HCT116 (cell line): ENCODE results near the gene CLASP2. TPM values are rescaled to one million over a fixed set of nuclear protein-coding genes. Genes with fewer than 3 reads are reported as not detected.

Experiments used
- ATAC-seq: fragments of 200-7000 bp; cut with Tn5 transposase; 2 replicates; pipeline ENCODE4 v1.9.1; 2020; ENCODE audit warnings: mild to moderate bottlenecking, moderate library complexity
- BruUV-seq: library from RNA; stranded (reverse); fragments of 400-500 nt; replicated peaks from 2 replicates; lab custom pipeline; 2021; lab: Mats Ljungman, UMichigan
- CTCF ChIA-PET: fragments of 300-600 bp; sonication (Branson Sonifier 250); formaldehyde crosslinking; loops from one replicate; lab custom pipeline; 2021; ENCODE audit warnings: antibody characterized with exemption; lab: Charles Lee
- POLR2A ChIA-PET: fragments of 300-600, 350-600 bp; sonication (Branson Sonifier 250); formaldehyde crosslinking; loops from one replicate; lab custom pipeline; 2021; ENCODE audit warnings: antibody characterized with exemption; lab: Charles Lee
- RAD21 ChIA-PET, 2 experiments: fragments of 300-600 bp; sonication (Branson Sonifier 250); formaldehyde crosslinking; loops; one replicate each; lab custom pipeline; 2023; ENCODE audit warnings: low total read pairs in 2 of 2; ENCODE audit not compliant: uncharacterized antibody in 2 of 2, unreplicated experiment in 2 of 2, low non-redundant PET in 1 of 2; lab: Charles Lee
- DNase-seq: peaks from one replicate; pipeline ENCODE4 v3.0.0-alpha.2; 2010; ENCODE audit warnings: low read depth, low spot score
- H2AFZ ChIP-seq: fragments of 200-600 bp; shearing (Covaris generic), sonication (generic); 2 replicates; pipeline ENCODE4 v1.6.1; 2017; ENCODE audit warnings: low read depth, mixed run types, mixed read lengths, antibody characterized with exemption, low read length; ENCODE audit not compliant: poor library complexity, severe bottlenecking
- H3K27ac ChIP-seq: 2 replicates; pipeline ENCODE4 v1.5.1; 2012; ENCODE audit warnings: low read depth, low read length
- H3K27me3 ChIP-seq: fragments of 200-600 bp; sonication (generic); 2 replicates; pipeline ENCODE4 v1.6.1; 2016; ENCODE audit warnings: mixed run types, low read length, mixed read lengths; ENCODE audit not compliant: insufficient read depth
- H3K36me3 ChIP-seq, 2 experiments: fragments of 200-500 bp in 1 of 2; fragments of 200-600 bp in 1 of 2; sonication (Bioruptor generic) in 1 of 2; sonication (generic) in 1 of 2; 2 replicates each; pipeline versions ENCODE4 v1.5.1 to v1.6.1; 2014 to 2016; ENCODE audit warnings: low read length in 2 of 2, inconsistent platforms in 1 of 2, mixed read lengths in 1 of 2, mixed run types in 1 of 2; ENCODE audit not compliant: insufficient read depth in 2 of 2, control insufficient read depth in 1 of 2
- H3K4me1 ChIP-seq, 2 experiments: fragments of 200-600 bp in 1 of 2; sonication (generic) in 1 of 2; 2 replicates each; pipeline versions ENCODE4 v1.5.1 to v1.6.1; 2012 to 2017; ENCODE audit warnings: low read length in 2 of 2, inconsistent platforms in 1 of 2, mild to moderate bottlenecking in 1 of 2, mixed read lengths in 1 of 2, mixed run types in 1 of 2, moderate library complexity in 1 of 2; ENCODE audit not compliant: insufficient read depth in 2 of 2, control insufficient read depth in 1 of 2
- H3K4me2 ChIP-seq: fragments of 200-600 bp; sonication (generic); 2 replicates; pipeline ENCODE4 v1.6.1; 2017; ENCODE audit warnings: mixed run types, low read length, mixed read lengths
- H3K4me3 ChIP-seq, 2 experiments: fragments of 200-600 bp in 1 of 2; sonication (generic) in 1 of 2; replicated peaks in 1 of 2; 2 replicates each; pipeline ENCODE4 v1.5.1; 2011 to 2016; ENCODE audit warnings: low read length in 2 of 2, control low read depth in 1 of 2, low read depth in 1 of 2, mild to moderate bottlenecking in 1 of 2, mixed read lengths in 1 of 2, mixed run types in 1 of 2
- H3K79me2 ChIP-seq: fragments of 200-600 bp; sonication (generic); 2 replicates; pipeline ENCODE4 v1.6.1; 2017; ENCODE audit warnings: mild to moderate bottlenecking, mixed run types, low read length, moderate library complexity, mixed read lengths; ENCODE audit not compliant: insufficient read depth
- H3K9ac ChIP-seq: fragments of 200-600 bp; sonication (generic); 2 replicates; pipeline ENCODE4 v1.6.1; 2016; ENCODE audit warnings: low read length, mixed read lengths
- H3K9me2 ChIP-seq: fragments of 200-600 bp; sonication (generic), shearing (Covaris generic); 2 replicates; pipeline ENCODE4 v1.6.1; 2017; ENCODE audit warnings: mixed run types, mild to moderate bottlenecking, moderate library complexity; ENCODE audit not compliant: insufficient read depth
- H3K9me3 ChIP-seq, 2 experiments: fragments of 200-500 bp in 1 of 2; fragments of 200-600 bp in 1 of 2; sonication (Bioruptor generic) in 1 of 2; sonication (generic) in 1 of 2; 2 replicates each; pipeline ENCODE4 v1.6.1; 2014 to 2017; ENCODE audit warnings: low read length in 2 of 2, mixed read lengths in 2 of 2, inconsistent platforms in 1 of 2, low read depth in 1 of 2, mild to moderate bottlenecking in 1 of 2, mixed run types in 1 of 2, moderate library complexity in 1 of 2; ENCODE audit not compliant: control insufficient read depth in 1 of 2, insufficient read depth in 1 of 2
- H4K20me1 ChIP-seq: fragments of 200-600 bp; sonication (generic), shearing (Covaris generic); 2 replicates; pipeline ENCODE4 v1.6.1; 2017; ENCODE audit warnings: mixed run types, mild to moderate bottlenecking, moderate library complexity; ENCODE audit not compliant: insufficient read depth
- ELF1 ChIP-seq: IDR thresholded peaks from 2 replicates; pipeline ENCODE4 v1.6.1; 2012; ENCODE audit warnings: low read depth, borderline replicate concordance
- EZH2 ChIP-seq: fragments of 200-600 bp; sonication (generic); IDR thresholded peaks from 2 replicates; pipeline ENCODE4 v1.6.1; 2017; ENCODE audit warnings: antibody characterized with exemption, mixed run types
- EZH2phosphoT487 ChIP-seq: fragments of 200-600 bp; IDR thresholded peaks from 2 replicates; pipeline ENCODE4 v1.6.1; 2018; ENCODE audit warnings: antibody characterized with exemption, borderline replicate concordance
- JUND ChIP-seq: IDR thresholded peaks from 2 replicates; pipeline ENCODE4 v1.6.1; 2012
- REST ChIP-seq: IDR thresholded peaks from 2 replicates; pipeline ENCODE4 v1.6.1; 2012; ENCODE audit warnings: low read depth
- SP1 ChIP-seq: IDR thresholded peaks from 2 replicates; pipeline ENCODE4 v1.6.1; 2012; ENCODE audit warnings: low read depth
- SRF ChIP-seq: IDR thresholded peaks from 2 replicates; pipeline ENCODE4 v1.6.1; 2012; ENCODE audit warnings: low read depth
- ZNF274 ChIP-seq: fragments of 200-500 bp; sonication (Bioruptor generic); IDR thresholded peaks from 2 replicates; pipeline ENCODE4 v1.6.1; 2014; ENCODE audit warnings: mild to moderate bottlenecking, low read depth, low read length, inconsistent platforms
- intact Hi-C: fragments of 100-400 bp; cut with micrococcal nuclease; formaldehyde crosslinking; loops from 2 replicates; pipeline ENCODE4 v1.10.0; 2022
- total RNA-seq: library from RNA; stranded (reverse); gene quantifications from one replicate; pipeline ENCODE4 v1.2.1, GENCODE V29; 2021; ENCODE audit not compliant: unreplicated experiment

CLASP2 gene
- total RNA-seq, 1 experiment from 2014 or later, result 36.3 TPM

GRCh38 chr3:33581666-33582065 lies 136.4 kb downstream of the CLASP2 start:
- Histone ChIP-seq H3K79me2 (no peaks in the 10 kb centered on the region), H3K27me3 (no peaks in the 10 kb centered on the region), H3K27ac (no peak overlapping the region), H3K4me3 (no peak overlapping the region), H3K9me3 (no peaks in the 10 kb centered on the region), H3K9ac (no peak overlapping the region), H4K20me1 (no peaks in the 10 kb centered on the region), H3K4me1 (peaks cover 8% of the 10 kb centered on the region in 2 experiments), H3K9me2 (no peaks in the 10 kb centered on the region), H3K4me2 (no peak overlapping the region), H3K36me3 (peaks cover 0 to 3% of the 10 kb centered on the region in 2 experiments; a peak in 1 of 4 replicates), H2AFZ (no peak overlapping the region)
- ATAC-seq, result no peak
- BruUV-seq, result no TSS peak
- intact Hi-C loops, result no loop called here
- ChIA-PET CTCF (no interaction called here), RAD21 (no interaction called here), POLR2A (no interaction called here)
- DNase-seq, result no peak
- no peak for TF ChIP-seq JUND
- no peak for TF ChIP-seq SRF
- no peak for TF ChIP-seq REST
- no peak for TF ChIP-seq ZNF274
- no peak for TF ChIP-seq ELF1
- TF ChIP-seq EZH2phosphoT487, result no peak
- TF ChIP-seq SP1, result no peak
- TF ChIP-seq EZH2, result no peak
